T-cell (primary cell): ENCODE data around the gene USF2. TPM values are rescaled to one million over a fixed set of nuclear protein-coding genes. Genes with fewer than 3 reads are reported as not detected.
A peak's percentile ranks its signal among the peaks of the same experiment; 100 is the strongest.

Source experiments
- ATAC-seq, 4 experiments: fragments of 200-7000 bp in 3 of 4; fragments of 150-1000 bp in 1 of 4; cut with Tn5 transposase; replicated peaks in 1 of 4; 1 replicate in 3 of 4; 2 replicates in 1 of 4; pipeline ENCODE4 v1.10.0; 2021; ENCODE audit warnings: moderate library complexity in 3 of 4, mild to moderate bottlenecking in 2 of 4, moderate number of reproducible peaks in 1 of 4
- CTCF ChIA-PET, 2 donors: fragments of 300-600 bp; sonication (Branson Sonifier 250); formaldehyde crosslinking; loops; one replicate each; lab custom pipeline; 2022; ENCODE audit warnings: antibody characterized with exemption in 2 of 2; lab: Charles Lee
- POLR2A ChIA-PET, 2 donors: fragments of 300-600 bp; sonication (Branson Sonifier 250); formaldehyde crosslinking; loops; one replicate each; lab custom pipeline; 2022; ENCODE audit warnings: antibody characterized with exemption in 2 of 2; lab: Charles Lee
- DNase-seq, 35 experiments: peaks; one replicate each; pipeline versions ENCODE4 v3.0.0 to v3.0.0-alpha.2; 2013 to 2023
- H3K27ac ChIP-seq: one replicate; pipeline ENCODE4 v1.5.1; 2013; ENCODE audit warnings: low read length
- H3K27me3 ChIP-seq, 2 experiments: replicated peaks in 1 of 2; 1 replicate in 1 of 2; 2 replicates in 1 of 2; pipeline versions ENCODE4 v1.6.1 to v1.7.0; 2013; ENCODE audit warnings: low read length in 1 of 2, mixed read lengths in 1 of 2; ENCODE audit not compliant: control insufficient read depth in 2 of 2, insufficient read depth in 2 of 2; ENCODE audit errors: extremely low read depth in 1 of 2
- H3K36me3 ChIP-seq, 2 donors: 1 replicate in 1 of 2; 2 replicates in 1 of 2; pipeline versions ENCODE4 v1.6.1 to v1.7.0; 2013; ENCODE audit warnings: low read length in 1 of 2; ENCODE audit not compliant: control insufficient read depth in 2 of 2, insufficient read depth in 1 of 2; ENCODE audit errors: extremely low read depth in 1 of 2
- H3K4me1 ChIP-seq, 2 experiments: 1 replicate in 1 of 2; 2 replicates in 1 of 2; pipeline versions ENCODE4 v1.6.1 to v1.7.0; 2013; ENCODE audit warnings: low read length in 2 of 2, mixed read lengths in 1 of 2; ENCODE audit not compliant: insufficient read depth in 2 of 2, control insufficient read depth in 1 of 2; ENCODE audit errors: extremely low read depth in 1 of 2
- H3K4me3 ChIP-seq, 2 donors: 1 replicate in 1 of 2; 2 replicates in 1 of 2; pipeline versions ENCODE4 v1.5.1 to v1.7.0; 2013; ENCODE audit warnings: mild to moderate bottlenecking in 2 of 2, low read length in 1 of 2, moderate library complexity in 1 of 2; ENCODE audit not compliant: control insufficient read depth in 1 of 2; ENCODE audit errors: extremely low read depth in 1 of 2
- H3K9me3 ChIP-seq: 2 replicates; pipeline ENCODE4 v1.7.0; 2013
- H3K27ac Mint-ChIP-seq, 2 donors: one replicate each; pipeline ENCODE4 v1.8.0; 2020 to 2021; ENCODE audit warnings: mild to moderate bottlenecking in 2 of 2, mixed read lengths in 2 of 2
- H3K27me3 Mint-ChIP-seq, 2 donors: one replicate each; pipeline ENCODE4 v1.8.0; 2021 to 2022; ENCODE audit warnings: mixed read lengths in 2 of 2
- H3K36me3 Mint-ChIP-seq: one replicate; pipeline ENCODE4 v1.8.0; 2021; ENCODE audit warnings: mixed read lengths
- H3K4me1 Mint-ChIP-seq, 3 donors: one replicate each; pipeline ENCODE4 v1.8.0; 2020 to 2022; ENCODE audit warnings: mixed read lengths in 3 of 3, mild to moderate bottlenecking in 1 of 3
- H3K4me3 Mint-ChIP-seq, 3 donors: one replicate each; pipeline ENCODE4 v1.8.0; 2020 to 2022; ENCODE audit warnings: mild to moderate bottlenecking in 3 of 3, mixed read lengths in 3 of 3, moderate library complexity in 3 of 3
- H3K9me3 Mint-ChIP-seq, 3 donors: one replicate each; pipeline ENCODE4 v1.8.0; 2020 to 2022; ENCODE audit warnings: mixed read lengths in 3 of 3
- WGBS: methylation state at CpG from one replicate; pipeline ENCODE4 v1.1.5; 2013; ENCODE audit warnings: missing lambda C conversion rate; ENCODE audit not compliant: insufficient coverage; 5-methylcytosine and 5-hydroxymethylcytosine counted together
- total RNA-seq, 35 experiments: library from RNA in 6 of 35; stranded (reverse) in 6 of 35; fragments of 120-200 nt in 1 of 35; gene quantifications; one replicate each; pipeline versions ENCODE4 v1.2.1 to v1.2.4 and lab custom pipeline; 2013 to 2026

The USF2 gene
- total RNA-seq, 5 donors from 2014 or later (not counting 1 experiment from before 2014, with no cell fraction given) = 207 to 255 (median 249) TPM

DNA sequence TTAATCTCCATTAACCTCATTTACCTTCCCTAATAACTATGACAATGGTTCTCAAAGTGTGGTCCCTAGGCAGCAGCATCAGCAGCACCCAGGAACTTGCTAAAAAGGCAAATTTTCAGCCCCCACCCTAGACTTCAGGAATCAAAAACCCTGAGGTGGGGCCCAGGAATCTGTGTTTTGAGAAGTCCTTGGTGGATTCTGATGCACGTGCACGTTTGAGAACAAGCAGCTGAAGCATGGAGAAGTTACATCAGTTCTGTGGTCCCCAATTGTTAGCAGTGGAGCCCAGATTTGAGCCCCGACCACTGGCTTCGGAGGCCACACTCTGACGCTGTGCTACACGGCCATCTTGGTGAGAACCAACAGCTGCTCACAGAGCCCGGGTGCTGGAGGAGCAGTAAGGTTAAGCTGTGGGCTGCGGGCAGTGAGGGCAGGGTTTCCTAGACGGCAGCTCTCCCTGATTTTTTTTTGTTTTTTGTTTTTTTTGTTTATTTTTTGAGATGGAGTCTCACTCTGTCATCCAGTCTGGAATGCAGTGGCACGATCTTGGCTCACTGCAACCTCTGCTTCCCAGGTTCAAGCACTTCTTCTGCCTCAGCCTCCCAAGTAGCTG lies 46.2 kb downstream of the USF2 start:
- ChIA-PET POLR2A (no interaction called here), CTCF (interaction anchor here in 1 of 2 donors (0.6 kb wide), 1 partner anchor 41 kb away, joined by 4 read pairs; no protein-coding TSS in a partner anchor)
- 85% methylated on average over 8 of the region's 10 CpGs for WGBS
- Histone ChIP-seq H3K9me3 (no peaks in the 10 kb centered on the region), H3K4me1 (no peaks in the 10 kb centered on the region), H3K27ac (no peak overlapping the region), H3K36me3 (no peaks in the 10 kb centered on the region), H3K27me3 (peaks cover 0 to 24% of the 10 kb centered on the region in 2 experiments), H3K4me3 (no peak overlapping the region)
- peaks cover 0 to 9% (median 5%) of the 10 kb centered on the region in 3 donors for H3K4me1 Mint-ChIP-seq
- no peak for DNase-seq
- no peaks in the 10 kb centered on the region for H3K36me3 Mint-ChIP-seq
- H3K9me3 Mint-ChIP-seq = no peaks in the 10 kb centered on the region
- H3K4me3 Mint-ChIP-seq = no peak overlapping the region
- H3K27me3 Mint-ChIP-seq = peaks cover 0 to 5% of the 10 kb centered on the region in 2 donors
- ATAC-seq = no peak
- H3K27ac Mint-ChIP-seq = no peak overlapping the region

DNA sequence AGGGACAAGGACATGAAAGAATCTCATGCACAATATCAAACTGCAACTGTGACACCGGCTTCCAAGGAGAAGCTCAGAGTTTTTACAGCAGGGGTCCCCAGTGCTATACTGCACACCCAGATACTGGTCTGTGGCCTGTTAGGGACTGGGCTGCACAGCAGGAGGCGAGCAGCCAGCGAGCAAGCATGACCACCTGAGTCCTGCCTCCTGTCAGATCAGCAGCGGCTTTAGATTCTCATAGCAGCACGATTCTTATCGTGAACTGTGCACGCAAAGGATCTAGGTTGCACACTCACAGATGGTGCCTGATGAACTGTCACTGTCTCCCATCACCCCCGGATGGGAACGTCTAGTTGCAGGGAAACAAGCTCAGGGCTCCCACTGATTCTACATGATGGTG lies 47.1 kb downstream of the USF2 start:
- DNase-seq (no peak), ATAC-seq (no peak)
- H3K9me3 Mint-ChIP-seq = no peaks in the 10 kb centered on the region
- H3K36me3 ChIP-seq = no peaks in the 10 kb centered on the region
- H3K4me3 Mint-ChIP-seq = no peak overlapping the region
- H3K36me3 Mint-ChIP-seq = no peaks in the 10 kb centered on the region
- ChIA-PET CTCF (no interaction called here), POLR2A (no interaction called here)
- peaks cover 0 to 9% (median 3%) of the 10 kb centered on the region in 3 donors for H3K4me1 Mint-ChIP-seq
- peaks cover 0 to 5% of the 10 kb centered on the region in 2 donors for H3K27me3 Mint-ChIP-seq
- H3K4me3 ChIP-seq = no peak overlapping the region
- H3K27ac Mint-ChIP-seq = no peak overlapping the region
- WGBS = 100% methylated on average over 5 of the region's 9 CpGs
- no peaks in the 10 kb centered on the region for H3K4me1 ChIP-seq
- no peaks in the 10 kb centered on the region for H3K9me3 ChIP-seq
- H3K27ac ChIP-seq = no peak overlapping the region
- H3K27me3 ChIP-seq = peaks cover 0 to 30% of the 10 kb centered on the region in 2 experiments

GRCh38 chr19:35316560-35316959 lies 47.8 kb downstream of the USF2 start:
- no peaks in the 10 kb centered on the region for H3K9me3 ChIP-seq
- H3K27me3 ChIP-seq = peaks cover 0 to 30% of the 10 kb centered on the region in 2 experiments
- no peaks in the 10 kb centered on the region for H3K36me3 Mint-ChIP-seq
- DNase-seq = no peak
- H3K4me1 Mint-ChIP-seq = peaks cover 0 to 9% (median 3%) of the 10 kb centered on the region in 3 donors
- H3K4me1 ChIP-seq = no peaks in the 10 kb centered on the region
- H3K27me3 Mint-ChIP-seq = peaks cover 0 to 5% of the 10 kb centered on the region in 2 donors
- no peak overlapping the region for H3K27ac Mint-ChIP-seq
- no peak for ATAC-seq
- CTCF ChIA-PET = no interaction called here
- WGBS = 91% methylated on average over 5 of the region's 9 CpGs
- no peaks in the 10 kb centered on the region for H3K36me3 ChIP-seq
- H3K27ac ChIP-seq = no peak overlapping the region
- no peak overlapping the region for H3K4me3 Mint-ChIP-seq
- no peaks in the 10 kb centered on the region for H3K9me3 Mint-ChIP-seq
- POLR2A ChIA-PET = no interaction called here
- no peak overlapping the region for H3K4me3 ChIP-seq

- H3K4me1 Mint-ChIP-seq = peaks cover 0 to 9% (median 3%) of the 10 kb centered on the region in 3 donors
- Histone ChIP-seq H3K9me3 (no peaks in the 10 kb centered on the region), H3K4me3 (no peak overlapping the region), H3K27ac (no peak overlapping the region), H3K36me3 (no peaks in the 10 kb centered on the region), H3K27me3 (peaks cover 0 to 24% of the 10 kb centered on the region in 2 experiments), H3K4me1 (no peaks in the 10 kb centered on the region)
- WGBS = 75% methylated on average over 7 of the region's 7 CpGs
- no peak overlapping the region for H3K27ac Mint-ChIP-seq
- H3K9me3 Mint-ChIP-seq = peaks cover 3 to 4% (median 3%) of the 10 kb centered on the region in 3 donors
- H3K36me3 Mint-ChIP-seq = no peaks in the 10 kb centered on the region
- no peak overlapping the region for H3K4me3 Mint-ChIP-seq
- no peak for DNase-seq
- H3K27me3 Mint-ChIP-seq = peaks cover 0 to 5% of the 10 kb centered on the region in 2 donors
- POLR2A ChIA-PET = no interaction called here
- ATAC-seq = no peak
- CTCF ChIA-PET = no interaction called here
Observed at GRCh38 chr19:35317464-35318043, 48.8 kb downstream of the USF2 start.

DNA sequence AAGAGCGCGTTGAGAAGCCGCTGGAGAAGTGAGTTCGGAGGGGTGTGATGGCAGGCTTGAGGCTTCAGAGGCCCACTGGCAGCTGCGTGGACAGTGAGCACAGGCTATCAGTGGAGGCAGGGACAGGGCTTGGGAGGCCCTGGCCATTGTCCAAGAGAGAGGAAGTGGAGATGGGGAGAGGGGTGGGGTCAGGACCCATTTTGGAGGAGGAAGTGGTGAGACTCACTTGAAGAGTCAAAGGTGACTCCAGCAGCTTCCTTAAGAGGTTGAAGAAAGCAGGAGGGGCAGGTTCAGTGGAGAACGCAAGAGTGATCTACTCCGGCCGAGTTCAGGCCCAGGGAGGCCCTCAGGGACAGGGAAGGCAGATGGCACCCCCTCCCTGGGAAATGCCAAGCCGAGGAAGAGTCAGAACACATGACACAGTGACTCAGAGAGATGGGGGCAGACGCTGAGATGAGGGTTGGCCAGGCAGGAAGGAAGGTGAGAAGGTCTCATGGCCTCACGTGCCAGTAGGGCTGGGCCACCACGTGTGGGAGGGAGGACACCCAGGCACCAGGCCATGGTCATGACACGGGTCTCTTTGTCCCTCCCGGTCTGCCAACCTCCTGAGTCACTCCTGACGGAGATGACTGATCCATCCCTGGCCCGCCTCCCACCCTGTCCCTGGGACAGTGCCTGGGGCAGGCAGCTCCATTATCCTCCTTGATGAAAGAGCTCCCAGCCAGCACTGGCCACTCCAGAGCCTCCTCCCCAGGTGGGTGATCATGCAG lies 50.1 kb downstream of the USF2 start:
- DNase-seq = peak in 1 of 35 experiments; percentile 18
- no peaks in the 10 kb centered on the region for H3K4me1 ChIP-seq
- ChIA-PET CTCF (no interaction called here), POLR2A (no interaction called here)
- Mint-ChIP-seq H3K4me1 (peaks cover 0 to 9% (median 3%) of the 10 kb centered on the region in 3 donors), H3K36me3 (no peaks in the 10 kb centered on the region), H3K27ac (no peak overlapping the region), H3K27me3 (peaks cover 0 to 5% of the 10 kb centered on the region in 2 donors), H3K9me3 (peaks cover 3 to 4% (median 3%) of the 10 kb centered on the region in 3 donors), H3K4me3 (no peak overlapping the region)
- peaks cover 0 to 15% of the 10 kb centered on the region in 2 experiments for H3K27me3 ChIP-seq
- ATAC-seq = no peak
- no peak overlapping the region for H3K27ac ChIP-seq
- H3K36me3 ChIP-seq = no peaks in the 10 kb centered on the region
- WGBS = 82% methylated on average over 14 of the region's 16 CpGs
- H3K9me3 ChIP-seq = no peaks in the 10 kb centered on the region
- no peak overlapping the region for H3K4me3 ChIP-seq

DNA sequence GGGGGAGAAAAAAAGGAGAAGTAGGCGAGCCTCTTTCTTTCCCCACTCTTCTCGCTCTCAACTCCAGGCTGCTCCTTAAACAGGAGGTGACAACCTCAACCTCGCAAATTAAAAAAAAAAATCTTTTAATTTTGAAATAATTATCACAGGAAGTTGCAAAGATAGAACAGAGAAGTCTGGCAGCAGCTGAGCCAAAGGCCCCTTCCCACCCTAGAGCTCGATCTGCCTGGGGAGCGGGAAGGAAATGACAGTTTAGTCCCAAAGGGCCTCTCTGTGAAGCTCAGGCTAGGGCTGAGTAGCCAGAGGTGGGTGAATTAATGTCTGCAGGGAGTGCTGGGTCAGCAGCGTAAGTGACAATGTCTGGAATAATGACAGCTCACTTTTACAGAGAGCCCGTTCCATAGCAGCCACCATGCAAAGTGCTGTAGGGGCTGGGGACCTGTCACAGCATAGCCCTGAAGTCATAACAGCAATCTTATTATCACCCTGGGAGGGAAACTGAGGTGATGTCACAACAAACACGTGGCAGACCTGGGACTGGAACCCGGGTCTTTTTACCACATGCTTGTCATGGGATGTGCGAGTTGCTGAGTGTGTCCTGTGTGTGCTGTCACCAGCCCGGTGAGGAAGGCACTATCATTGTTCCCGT lies 51.4 kb downstream of the USF2 start:
- Histone ChIP-seq H3K27me3 (peaks cover 0 to 15% of the 10 kb centered on the region in 2 experiments), H3K27ac (no peak overlapping the region), H3K4me3 (no peak overlapping the region), H3K9me3 (no peaks in the 10 kb centered on the region), H3K36me3 (no peaks in the 10 kb centered on the region), H3K4me1 (no peaks in the 10 kb centered on the region)
- WGBS = 83% methylated on average over 5 of the region's 12 CpGs
- H3K4me3 Mint-ChIP-seq = no peak overlapping the region
- peaks cover 3 to 4% (median 3%) of the 10 kb centered on the region in 3 donors for H3K9me3 Mint-ChIP-seq
- H3K27ac Mint-ChIP-seq = no peak overlapping the region
- ATAC-seq = no peak
- ChIA-PET POLR2A (no interaction called here), CTCF (no interaction called here)
- peaks cover 0 to 9% (median 3%) of the 10 kb centered on the region in 3 donors for H3K4me1 Mint-ChIP-seq
- H3K27me3 Mint-ChIP-seq = peaks cover 0 to 5% of the 10 kb centered on the region in 2 donors
- DNase-seq = no peak
- no peaks in the 10 kb centered on the region for H3K36me3 Mint-ChIP-seq
